Measurements from ENCODE around the gene SCTR. TPM values are rescaled to one million over a fixed set of nuclear protein-coding genes. Genes with fewer than 3 reads are reported as not detected.
A peak's percentile ranks its signal among the peaks of the same experiment; 100 is the strongest.

Gene SCTR
- total and polyA plus RNA-seq, 2 of the 13 experiments (the other 11 are each of a cell fraction or from before 2014, with no cell fraction given): not detected

DNA sequence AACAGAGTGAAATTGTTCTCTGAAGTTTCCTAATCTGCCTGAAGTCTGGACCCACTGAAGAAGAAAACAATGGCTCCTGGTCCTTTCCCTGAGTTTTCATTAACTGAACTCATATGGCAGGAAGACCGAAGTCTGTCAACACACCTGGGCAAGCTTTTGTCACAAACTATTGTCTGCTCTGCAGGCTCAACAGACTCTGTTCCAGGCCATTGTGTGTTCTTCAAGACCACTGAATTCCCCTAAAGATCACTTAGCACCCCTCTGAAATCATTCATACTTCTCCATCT is 99.2 kb downstream of the SCTR start (continued):
- TF ChIP-seq, protein P1, sequence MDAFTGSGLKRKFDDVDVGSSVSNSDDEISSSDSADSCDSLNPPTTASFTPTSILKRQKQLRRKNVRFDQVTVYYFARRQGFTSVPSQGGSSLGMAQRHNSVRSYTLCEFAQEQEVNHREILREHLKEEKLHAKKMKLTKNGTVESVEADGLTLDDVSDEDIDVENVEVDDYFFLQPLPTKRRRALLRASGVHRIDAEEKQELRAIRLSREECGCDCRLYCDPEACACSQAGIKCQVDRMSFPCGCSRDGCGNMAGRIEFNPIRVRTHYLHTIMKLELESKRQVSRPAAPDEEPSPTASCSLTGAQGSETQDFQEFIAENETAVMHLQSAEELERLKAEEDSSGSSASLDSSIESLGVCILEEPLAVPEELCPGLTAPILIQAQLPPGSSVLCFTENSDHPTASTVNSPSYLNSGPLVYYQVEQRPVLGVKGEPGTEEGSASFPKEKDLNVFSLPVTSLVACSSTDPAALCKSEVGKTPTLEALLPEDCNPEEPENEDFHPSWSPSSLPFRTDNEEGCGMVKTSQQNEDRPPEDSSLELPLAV (CRISPR knock-in tag; conservative IDR thresholded peaks at IDR 0.05; ENCODE audit: low read depth): no peak
- TF ChIP-seq, protein P2, sequence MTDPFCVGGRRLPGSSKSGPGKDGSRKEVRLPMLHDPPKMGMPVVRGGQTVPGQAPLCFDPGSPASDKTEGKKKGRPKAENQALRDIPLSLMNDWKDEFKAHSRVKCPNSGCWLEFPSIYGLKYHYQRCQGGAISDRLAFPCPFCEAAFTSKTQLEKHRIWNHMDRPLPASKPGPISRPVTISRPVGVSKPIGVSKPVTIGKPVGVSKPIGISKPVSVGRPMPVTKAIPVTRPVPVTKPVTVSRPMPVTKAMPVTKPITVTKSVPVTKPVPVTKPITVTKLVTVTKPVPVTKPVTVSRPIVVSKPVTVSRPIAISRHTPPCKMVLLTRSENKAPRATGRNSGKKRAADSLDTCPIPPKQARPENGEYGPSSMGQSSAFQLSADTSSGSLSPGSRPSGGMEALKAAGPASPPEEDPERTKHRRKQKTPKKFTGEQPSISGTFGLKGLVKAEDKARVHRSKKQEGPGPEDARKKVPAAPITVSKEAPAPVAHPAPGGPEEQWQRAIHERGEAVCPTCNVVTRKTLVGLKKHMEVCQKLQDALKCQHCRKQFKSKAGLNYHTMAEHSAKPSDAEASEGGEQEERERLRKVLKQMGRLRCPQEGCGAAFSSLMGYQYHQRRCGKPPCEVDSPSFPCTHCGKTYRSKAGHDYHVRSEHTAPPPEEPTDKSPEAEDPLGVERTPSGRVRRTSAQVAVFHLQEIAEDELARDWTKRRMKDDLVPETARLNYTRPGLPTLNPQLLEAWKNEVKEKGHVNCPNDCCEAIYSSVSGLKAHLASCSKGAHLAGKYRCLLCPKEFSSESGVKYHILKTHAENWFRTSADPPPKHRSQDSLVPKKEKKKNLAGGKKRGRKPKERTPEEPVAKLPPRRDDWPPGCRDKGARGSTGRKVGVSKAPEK (CRISPR knock-in tag; IDR thresholded peaks at IDR 0.05; ENCODE audit: borderline replicate concordance): no peak
- TF ChIP-seq MXD4 (CRISPR knock-in tag; IDR thresholded peaks at IDR 0.05): no peak
- TF ChIP-seq MED13 (CRISPR knock-in tag; IDR thresholded peaks at IDR 0.05): no peak
- TF ChIP-seq GTF2F1 (IDR thresholded peaks at IDR 0.05; ENCODE audit: low read length): no peak
- no peak for TF ChIP-seq CHD4 (IDR thresholded peaks at IDR 0.05; ENCODE audit: borderline replicate concordance, low read length)
- TF ChIP-seq BRD4 (CRISPR knock-in tag; IDR thresholded peaks at IDR 0.05): no peak
- no peak for TF ChIP-seq TAF1 (CRISPR knock-in tag; IDR thresholded peaks at IDR 0.05)
- TF ChIP-seq ZZZ3 (CRISPR knock-in tag; IDR thresholded peaks at IDR 0.05; ENCODE audit: borderline replicate concordance): no peak
- TF ChIP-seq, protein P3, sequence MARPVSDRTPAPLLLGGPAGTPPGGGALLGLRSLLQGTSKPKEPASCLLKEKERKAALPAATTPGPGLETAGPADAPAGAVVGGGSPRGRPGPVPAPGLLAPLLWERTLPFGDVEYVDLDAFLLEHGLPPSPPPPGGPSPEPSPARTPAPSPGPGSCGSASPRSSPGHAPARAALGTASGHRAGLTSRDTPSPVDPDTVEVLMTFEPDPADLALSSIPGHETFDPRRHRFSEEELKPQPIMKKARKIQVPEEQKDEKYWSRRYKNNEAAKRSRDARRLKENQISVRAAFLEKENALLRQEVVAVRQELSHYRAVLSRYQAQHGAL (CRISPR knock-in tag; IDR thresholded peaks at IDR 0.05; ENCODE audit: not compliant biosample characterization): no peak
- no peak for TF ChIP-seq NFKBIZ (CRISPR knock-in tag; IDR thresholded peaks at IDR 0.05)
- TF ChIP-seq HMG20B (CRISPR knock-in tag; conservative IDR thresholded peaks at IDR 0.05): no peak
- TF ChIP-seq HNRNPH1 (optimal IDR thresholded peaks at IDR 0.05; ENCODE audit: low read depth, low read length): no peak
- no peak for TF ChIP-seq NFATC3 (CRISPR knock-in tag; IDR thresholded peaks at IDR 0.05)
- TF ChIP-seq CENPT (CRISPR knock-in tag; IDR thresholded peaks at IDR 0.05; ENCODE audit: low read depth): no peak
- no peak for TF ChIP-seq KDM1A (CRISPR knock-in tag; IDR thresholded peaks at IDR 0.05)
- TF ChIP-seq, protein P4, sequence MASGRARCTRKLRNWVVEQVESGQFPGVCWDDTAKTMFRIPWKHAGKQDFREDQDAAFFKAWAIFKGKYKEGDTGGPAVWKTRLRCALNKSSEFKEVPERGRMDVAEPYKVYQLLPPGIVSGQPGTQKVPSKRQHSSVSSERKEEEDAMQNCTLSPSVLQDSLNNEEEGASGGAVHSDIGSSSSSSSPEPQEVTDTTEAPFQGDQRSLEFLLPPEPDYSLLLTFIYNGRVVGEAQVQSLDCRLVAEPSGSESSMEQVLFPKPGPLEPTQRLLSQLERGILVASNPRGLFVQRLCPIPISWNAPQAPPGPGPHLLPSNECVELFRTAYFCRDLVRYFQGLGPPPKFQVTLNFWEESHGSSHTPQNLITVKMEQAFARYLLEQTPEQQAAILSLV (CRISPR knock-in tag; IDR thresholded peaks at IDR 0.05; ENCODE audit: borderline replicate concordance): no peak
- TF ChIP-seq, protein P5, sequence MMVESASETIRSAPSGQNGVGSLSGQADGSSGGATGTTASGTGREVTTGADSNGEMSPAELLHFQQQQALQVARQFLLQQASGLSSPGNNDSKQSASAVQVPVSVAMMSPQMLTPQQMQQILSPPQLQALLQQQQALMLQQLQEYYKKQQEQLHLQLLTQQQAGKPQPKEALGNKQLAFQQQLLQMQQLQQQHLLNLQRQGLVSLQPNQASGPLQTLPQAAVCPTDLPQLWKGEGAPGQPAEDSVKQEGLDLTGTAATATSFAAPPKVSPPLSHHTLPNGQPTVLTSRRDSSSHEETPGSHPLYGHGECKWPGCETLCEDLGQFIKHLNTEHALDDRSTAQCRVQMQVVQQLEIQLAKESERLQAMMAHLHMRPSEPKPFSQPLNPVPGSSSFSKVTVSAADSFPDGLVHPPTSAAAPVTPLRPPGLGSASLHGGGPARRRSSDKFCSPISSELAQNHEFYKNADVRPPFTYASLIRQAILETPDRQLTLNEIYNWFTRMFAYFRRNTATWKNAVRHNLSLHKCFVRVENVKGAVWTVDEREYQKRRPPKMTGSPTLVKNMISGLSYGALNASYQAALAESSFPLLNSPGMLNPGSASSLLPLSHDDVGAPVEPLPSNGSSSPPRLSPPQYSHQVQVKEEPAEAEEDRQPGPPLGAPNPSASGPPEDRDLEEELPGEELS (CRISPR knock-in tag; IDR thresholded peaks at IDR 0.05): 0 out of 2 replicates have a peak, but pooled peaks have one; percentile 21
- no peak for TF ChIP-seq MXI1 (IDR thresholded peaks at IDR 0.05; ENCODE audit: borderline replicate concordance, low read depth, low read length)
- TF ChIP-seq GATA4 (IDR thresholded peaks at IDR 0.05; ENCODE audit: borderline replicate concordance, low read depth): no peak
- TF ChIP-seq, protein P6, sequence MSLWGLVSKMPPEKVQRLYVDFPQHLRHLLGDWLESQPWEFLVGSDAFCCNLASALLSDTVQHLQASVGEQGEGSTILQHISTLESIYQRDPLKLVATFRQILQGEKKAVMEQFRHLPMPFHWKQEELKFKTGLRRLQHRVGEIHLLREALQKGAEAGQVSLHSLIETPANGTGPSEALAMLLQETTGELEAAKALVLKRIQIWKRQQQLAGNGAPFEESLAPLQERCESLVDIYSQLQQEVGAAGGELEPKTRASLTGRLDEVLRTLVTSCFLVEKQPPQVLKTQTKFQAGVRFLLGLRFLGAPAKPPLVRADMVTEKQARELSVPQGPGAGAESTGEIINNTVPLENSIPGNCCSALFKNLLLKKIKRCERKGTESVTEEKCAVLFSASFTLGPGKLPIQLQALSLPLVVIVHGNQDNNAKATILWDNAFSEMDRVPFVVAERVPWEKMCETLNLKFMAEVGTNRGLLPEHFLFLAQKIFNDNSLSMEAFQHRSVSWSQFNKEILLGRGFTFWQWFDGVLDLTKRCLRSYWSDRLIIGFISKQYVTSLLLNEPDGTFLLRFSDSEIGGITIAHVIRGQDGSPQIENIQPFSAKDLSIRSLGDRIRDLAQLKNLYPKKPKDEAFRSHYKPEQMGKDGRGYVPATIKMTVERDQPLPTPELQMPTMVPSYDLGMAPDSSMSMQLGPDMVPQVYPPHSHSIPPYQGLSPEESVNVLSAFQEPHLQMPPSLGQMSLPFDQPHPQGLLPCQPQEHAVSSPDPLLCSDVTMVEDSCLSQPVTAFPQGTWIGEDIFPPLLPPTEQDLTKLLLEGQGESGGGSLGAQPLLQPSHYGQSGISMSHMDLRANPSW (CRISPR knock-in tag; IDR thresholded peaks at IDR 0.05; ENCODE audit: borderline replicate concordance): no peak
